ENCODE results near the gene TOLLIP.

- TF ChIP-seq ZNF311 (tag by site-specific recombination; IDR thresholded peaks at IDR 0.05; ENCODE audit: borderline replicate concordance) = no peak
- TF ChIP-seq SP2 (tag by site-specific recombination; IDR thresholded peaks at IDR 0.05) = no peak
- TF ChIP-seq ZNF404 (tag by site-specific recombination; IDR thresholded peaks at IDR 0.05) = no peak
- TF ChIP-seq YY1 (tag by site-specific recombination; IDR thresholded peaks at IDR 0.05) = no peak
- TF ChIP-seq TCF7L2 (IDR thresholded peaks at IDR 0.05; ENCODE audit: borderline replicate concordance, low read depth, low read length) = no peak
- no peak for TF ChIP-seq CTCF (tag by site-specific recombination; IDR thresholded peaks at IDR 0.05)
- TF ChIP-seq TSHZ1 (tag by site-specific recombination; IDR thresholded peaks at IDR 0.05; ENCODE audit: borderline replicate concordance) = no peak
Observed at GRCh38 chr11:1259076-1259461, 50.4 kb downstream of the TOLLIP start.

Measured in HEK293 (cell line).